ENCODE data around the gene RAX2.

RAX2 gene

DNA sequence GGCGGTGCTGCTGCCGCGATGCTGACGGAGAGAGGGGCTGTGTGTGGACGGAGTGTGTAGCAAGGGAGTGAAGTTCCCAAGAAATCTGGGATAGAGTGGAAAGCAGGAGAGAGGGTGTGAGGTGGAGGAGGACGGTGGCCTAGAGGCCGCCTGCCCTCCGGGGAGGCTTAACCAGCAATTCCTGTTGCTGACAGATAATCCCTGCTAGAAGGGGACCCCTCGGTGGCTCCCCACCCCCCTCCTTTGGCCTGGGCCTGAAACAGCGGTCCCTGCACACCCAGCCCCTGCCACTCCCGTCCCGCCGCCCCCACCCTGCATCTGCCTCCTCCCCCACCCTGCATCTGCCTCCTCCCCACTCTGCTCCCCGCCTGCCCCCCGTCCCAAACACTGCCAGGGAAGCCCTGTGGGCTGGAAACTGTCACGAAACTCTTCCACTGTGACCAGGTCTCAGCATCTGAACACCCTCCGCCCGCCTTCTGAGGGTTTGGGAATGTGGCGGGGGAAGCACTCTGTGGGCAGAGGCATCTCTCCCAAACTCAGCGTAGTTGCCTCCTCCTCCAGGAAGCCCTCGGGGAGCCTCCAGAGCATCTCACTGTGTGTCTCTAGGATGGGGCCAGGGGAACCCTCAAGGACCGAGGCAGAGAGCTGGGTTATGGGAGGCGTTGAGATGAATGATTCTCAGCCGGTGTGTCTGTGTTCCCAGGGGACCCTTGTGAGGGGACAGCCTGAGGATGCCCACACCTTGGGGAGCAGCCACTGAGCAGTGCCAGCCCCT lies 31.3 kb upstream of the RAX2 start:
- TF ChIP-seq, protein P1, sequence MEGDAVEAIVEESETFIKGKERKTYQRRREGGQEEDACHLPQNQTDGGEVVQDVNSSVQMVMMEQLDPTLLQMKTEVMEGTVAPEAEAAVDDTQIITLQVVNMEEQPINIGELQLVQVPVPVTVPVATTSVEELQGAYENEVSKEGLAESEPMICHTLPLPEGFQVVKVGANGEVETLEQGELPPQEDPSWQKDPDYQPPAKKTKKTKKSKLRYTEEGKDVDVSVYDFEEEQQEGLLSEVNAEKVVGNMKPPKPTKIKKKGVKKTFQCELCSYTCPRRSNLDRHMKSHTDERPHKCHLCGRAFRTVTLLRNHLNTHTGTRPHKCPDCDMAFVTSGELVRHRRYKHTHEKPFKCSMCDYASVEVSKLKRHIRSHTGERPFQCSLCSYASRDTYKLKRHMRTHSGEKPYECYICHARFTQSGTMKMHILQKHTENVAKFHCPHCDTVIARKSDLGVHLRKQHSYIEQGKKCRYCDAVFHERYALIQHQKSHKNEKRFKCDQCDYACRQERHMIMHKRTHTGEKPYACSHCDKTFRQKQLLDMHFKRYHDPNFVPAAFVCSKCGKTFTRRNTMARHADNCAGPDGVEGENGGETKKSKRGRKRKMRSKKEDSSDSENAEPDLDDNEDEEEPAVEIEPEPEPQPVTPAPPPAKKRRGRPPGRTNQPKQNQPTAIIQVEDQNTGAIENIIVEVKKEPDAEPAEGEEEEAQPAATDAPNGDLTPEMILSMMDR (IDR thresholded peaks at IDR 0.05; ENCODE audit: control extremely low read depth, extremely low read depth, low read depth, missing control alignments) = no peak
- POLR2A ChIA-PET = no interaction called here
- CTCF ChIA-PET = interaction anchor here (1.8 kb wide), 1 partner anchor 19 kb away, joined by 7 read pairs; no protein-coding TSS in a partner anchor
- DNase-seq (ENCODE audit: extremely low spot score) = no peak

DNA sequence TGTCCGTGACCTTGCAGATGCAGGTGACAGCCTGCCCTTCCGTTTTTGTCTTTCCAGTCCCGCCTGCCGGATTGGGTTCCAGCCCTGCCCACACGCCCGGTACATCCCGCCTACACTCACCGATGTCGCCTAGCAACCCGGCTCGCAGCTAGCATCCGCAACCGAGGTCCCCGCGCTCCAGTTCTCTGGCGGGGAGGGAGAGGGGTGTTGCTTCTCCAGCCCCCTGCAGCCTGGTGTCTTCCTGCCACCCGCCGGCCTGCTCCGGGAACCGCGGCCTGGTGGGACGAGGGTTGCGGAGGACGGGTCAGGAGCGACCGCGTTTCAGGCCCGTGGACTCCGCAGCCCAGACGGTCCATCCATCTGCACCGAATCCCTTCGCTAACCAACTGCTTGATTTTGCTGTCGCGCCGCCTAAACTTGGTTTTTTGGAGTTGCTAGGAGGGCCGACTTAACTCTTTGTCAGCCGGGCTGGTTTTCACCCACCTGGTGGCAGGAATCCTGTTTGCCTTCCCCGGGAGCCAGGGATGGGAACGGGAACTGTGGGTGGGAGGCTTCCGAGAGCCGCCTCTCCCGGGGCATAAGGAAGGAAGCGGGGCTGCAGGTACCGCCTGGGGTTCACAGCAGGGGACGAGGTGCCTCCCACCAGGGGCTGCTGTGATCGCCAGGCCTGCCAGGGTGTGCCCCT lies 29.5 kb upstream of the RAX2 start:
- TF ChIP-seq, protein P1 (IDR thresholded peaks at IDR 0.05; ENCODE audit: control extremely low read depth, extremely low read depth, low read depth, missing control alignments) = no peak
- ChIA-PET CTCF (no interaction called here), POLR2A (no interaction called here)
- peak; percentile 57 for DNase-seq (ENCODE audit: extremely low spot score)

DNA sequence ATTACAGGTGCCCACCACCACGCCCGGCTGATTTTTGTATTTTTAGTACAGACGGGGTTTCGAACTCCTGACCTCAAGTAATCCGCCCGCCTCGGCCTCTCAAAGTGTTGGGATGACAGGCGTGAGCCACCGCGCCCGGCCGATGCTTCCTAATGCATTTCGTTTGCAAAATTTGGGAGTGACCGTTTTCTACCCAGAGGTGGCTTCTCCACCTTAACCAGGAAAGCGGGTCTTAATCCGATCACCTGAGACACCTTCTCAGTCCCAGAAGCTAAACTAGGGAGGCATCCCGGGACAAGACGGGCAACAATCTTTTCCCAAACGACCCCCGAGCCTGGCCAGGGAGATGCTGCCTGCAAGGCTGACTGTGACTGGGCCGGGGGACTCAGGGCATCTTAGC lies 29.0 kb upstream of the RAX2 start:
- ChIA-PET POLR2A (no interaction called here), CTCF (no interaction called here)
- DNase-seq (ENCODE audit: extremely low spot score) = no peak
- TF ChIP-seq, protein P1 (IDR thresholded peaks at IDR 0.05; ENCODE audit: control extremely low read depth, extremely low read depth, low read depth, missing control alignments) = no peak

DNA sequence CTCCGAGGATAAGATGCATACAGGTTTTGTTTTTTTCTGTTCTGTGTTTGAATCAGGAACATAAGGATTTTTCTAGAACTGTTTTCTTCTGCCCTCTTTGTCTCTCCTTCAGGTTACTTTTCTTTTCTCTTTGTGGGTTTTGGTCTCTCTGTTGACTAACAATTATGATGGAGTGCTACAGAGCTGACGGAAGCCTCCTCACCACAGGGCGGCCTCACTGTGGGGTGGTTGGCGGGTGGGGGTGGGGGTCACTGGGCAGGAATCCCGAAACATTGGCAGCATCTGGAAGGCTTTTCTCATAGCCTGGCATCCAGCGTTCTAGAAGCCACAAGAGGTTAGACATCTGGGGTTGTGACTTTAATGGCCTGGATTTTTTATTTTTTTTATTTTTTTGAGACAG lies 26.1 kb upstream of the RAX2 start:
- TF ChIP-seq, protein P1 (IDR thresholded peaks at IDR 0.05; ENCODE audit: control extremely low read depth, extremely low read depth, low read depth, missing control alignments) = no peak
- no peak for DNase-seq (ENCODE audit: extremely low spot score)
- ChIA-PET POLR2A (no interaction called here), CTCF (interaction anchor here (1.5 kb wide), 1 partner anchor 24 kb away, joined by 5 read pairs; no protein-coding TSS in a partner anchor)

DNA sequence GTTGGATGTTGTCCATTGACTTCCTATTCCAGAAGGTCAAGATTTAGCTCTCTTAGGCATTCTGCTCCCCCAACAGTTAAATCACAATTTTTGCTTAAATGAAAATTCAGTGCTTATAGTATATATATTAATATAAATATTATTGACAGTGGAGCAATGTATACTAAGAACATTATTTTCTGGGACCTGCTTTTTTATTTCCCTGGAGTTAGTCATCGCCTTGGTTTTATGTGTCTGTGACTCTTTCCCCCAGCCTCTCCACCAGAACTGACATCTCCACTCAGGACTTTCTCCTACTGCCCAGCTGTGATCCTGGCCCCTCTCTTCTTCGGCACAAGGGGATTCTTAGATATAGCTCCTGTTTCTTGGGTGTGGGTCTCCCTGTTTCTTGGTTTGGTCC lies 24.3 kb upstream of the RAX2 start:
- CTCF ChIA-PET = interaction anchor here (0.9 to 1.1 kb wide), 2 partner anchors 9 to 25 kb away, joined by 3 to 4 read pairs; no protein-coding TSS in a partner anchor
- POLR2A ChIA-PET = no interaction called here
- DNase-seq (ENCODE audit: extremely low spot score) = no peak
- TF ChIP-seq, protein P1 (IDR thresholded peaks at IDR 0.05; ENCODE audit: control extremely low read depth, extremely low read depth, low read depth, missing control alignments) = no peak

DNA sequence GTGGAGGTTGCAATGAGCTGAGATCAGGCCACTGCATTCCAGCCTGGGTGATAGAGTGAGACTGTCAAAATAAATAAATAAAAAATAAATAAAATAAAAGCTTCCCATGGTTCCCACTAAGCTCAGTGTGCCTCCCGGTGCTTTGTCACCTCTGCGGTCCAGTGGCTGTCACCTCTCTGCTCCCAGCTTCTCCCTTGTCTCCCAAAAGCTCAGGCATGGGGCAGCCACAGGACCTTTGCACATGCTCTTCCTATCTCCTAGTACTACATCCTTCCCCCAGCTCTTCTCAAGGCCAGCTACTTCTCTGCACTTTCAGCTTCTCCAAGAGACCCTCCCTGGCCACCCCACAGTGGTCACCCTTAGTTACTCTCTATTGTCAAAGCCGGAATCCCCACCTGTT lies 21.8 kb upstream of the RAX2 start:
- CTCF ChIA-PET = interaction anchor here (1.2 kb wide), 1 partner anchor 24 kb away, joined by 3 read pairs; no protein-coding TSS in a partner anchor
- POLR2A ChIA-PET = interaction anchor here (0.6 kb wide), 1 partner anchor 24 kb away, joined by 3 read pairs; no protein-coding TSS in a partner anchor
- DNase-seq (ENCODE audit: extremely low spot score) = no peak
- TF ChIP-seq, protein P1 (IDR thresholded peaks at IDR 0.05; ENCODE audit: control extremely low read depth, extremely low read depth, low read depth, missing control alignments) = no peak
